Breast epithelium (tissue), 3 donors: Measurements from ENCODE around the gene C1QTNF6.

ENCODE experiments used
- POLR2AphosphoS5 ChIP-seq, 3 donors: sonication (generic); formaldehyde crosslinking; IDR thresholded peaks; one replicate each; pipeline ENCODE4 v1.6.1; 2017; ENCODE audit warnings: antibody characterized with exemption in 3 of 3
- TF ChIP-seq, protein P1 (sequence below), 3 donors: fragments of 450-650 bp; IDR thresholded peaks; one replicate each; pipeline ENCODE4 v1.5.1; 2016 to 2017; ENCODE audit warnings: antibody characterized with exemption in 3 of 3, mild to moderate bottlenecking in 3 of 3, moderate library complexity in 3 of 3

DNA sequence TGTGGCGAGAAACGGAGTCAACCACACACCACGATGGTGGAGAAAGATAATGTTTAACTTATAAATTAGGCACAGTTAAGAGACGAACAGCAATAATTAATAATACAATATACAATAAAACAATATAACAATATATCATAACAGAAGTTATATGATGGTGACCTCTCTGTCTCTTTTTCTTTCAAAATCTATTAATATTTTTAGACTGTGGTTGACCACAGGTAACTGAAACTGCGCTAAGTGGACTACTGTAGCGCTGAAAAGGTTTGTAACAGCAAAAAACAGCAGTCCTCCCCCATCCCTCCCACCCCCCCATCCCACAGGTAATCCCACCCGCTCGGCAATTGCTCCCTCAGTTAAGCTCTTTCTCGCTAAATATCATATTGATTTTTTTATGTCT is 27.8 kb upstream of the C1QTNF6 start:
- TF ChIP-seq POLR2AphosphoS5 (IDR thresholded peaks at IDR 0.05): no peak
- TF ChIP-seq, protein P1, sequence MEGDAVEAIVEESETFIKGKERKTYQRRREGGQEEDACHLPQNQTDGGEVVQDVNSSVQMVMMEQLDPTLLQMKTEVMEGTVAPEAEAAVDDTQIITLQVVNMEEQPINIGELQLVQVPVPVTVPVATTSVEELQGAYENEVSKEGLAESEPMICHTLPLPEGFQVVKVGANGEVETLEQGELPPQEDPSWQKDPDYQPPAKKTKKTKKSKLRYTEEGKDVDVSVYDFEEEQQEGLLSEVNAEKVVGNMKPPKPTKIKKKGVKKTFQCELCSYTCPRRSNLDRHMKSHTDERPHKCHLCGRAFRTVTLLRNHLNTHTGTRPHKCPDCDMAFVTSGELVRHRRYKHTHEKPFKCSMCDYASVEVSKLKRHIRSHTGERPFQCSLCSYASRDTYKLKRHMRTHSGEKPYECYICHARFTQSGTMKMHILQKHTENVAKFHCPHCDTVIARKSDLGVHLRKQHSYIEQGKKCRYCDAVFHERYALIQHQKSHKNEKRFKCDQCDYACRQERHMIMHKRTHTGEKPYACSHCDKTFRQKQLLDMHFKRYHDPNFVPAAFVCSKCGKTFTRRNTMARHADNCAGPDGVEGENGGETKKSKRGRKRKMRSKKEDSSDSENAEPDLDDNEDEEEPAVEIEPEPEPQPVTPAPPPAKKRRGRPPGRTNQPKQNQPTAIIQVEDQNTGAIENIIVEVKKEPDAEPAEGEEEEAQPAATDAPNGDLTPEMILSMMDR (IDR thresholded peaks at IDR 0.05): no peak
